ENCODE measurements around the gene LRRC36. TPM values are rescaled to one million over a fixed set of nuclear protein-coding genes. Genes with fewer than 3 reads are reported as not detected.
"Not testable (repeated sequence)": the region's sequence is repeated elsewhere in the genome, so short reads cannot be mapped to it uniquely, and the experiment has no call there.

LRRC36 gene
- total RNA-seq, 1 donor from 2014 or later, result 24.1 TPM

DNA sequence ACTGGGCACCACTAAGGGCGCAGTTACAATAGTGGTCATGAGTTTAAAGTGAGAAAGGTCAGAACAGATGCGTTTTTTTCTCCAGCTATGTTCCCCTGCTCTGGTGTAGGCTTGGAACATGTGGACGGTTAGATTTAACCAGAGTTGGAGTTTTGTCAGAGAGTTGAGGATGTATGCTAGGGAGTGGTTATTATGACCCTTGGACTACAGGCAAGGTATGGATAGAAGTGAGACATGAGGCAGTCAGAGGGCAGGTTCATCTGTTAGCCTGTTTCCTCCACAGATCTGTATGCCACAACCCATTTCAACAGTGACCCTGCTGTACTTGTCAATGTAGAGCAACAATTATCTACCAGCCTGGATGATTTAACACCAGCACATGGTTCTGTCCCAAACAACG, 44.0 kb downstream of the LRRC36 start:
- no peaks in the 10 kb centered on the region for H3K9me3 Mint-ChIP-seq (ENCODE audit: unreplicated experiment)
- no peak overlapping the region for H3K27ac Mint-ChIP-seq (ENCODE audit: unreplicated experiment)
- no peak overlapping the region for H3K4me3 Mint-ChIP-seq (ENCODE audit: unreplicated experiment)
- no peaks in the 10 kb centered on the region for H3K36me3 Mint-ChIP-seq (ENCODE audit: low read depth, unreplicated experiment)
- peaks cover 6% of the 10 kb centered on the region for H3K4me1 Mint-ChIP-seq (ENCODE audit: unreplicated experiment)
- TF ChIP-seq, protein P1, sequence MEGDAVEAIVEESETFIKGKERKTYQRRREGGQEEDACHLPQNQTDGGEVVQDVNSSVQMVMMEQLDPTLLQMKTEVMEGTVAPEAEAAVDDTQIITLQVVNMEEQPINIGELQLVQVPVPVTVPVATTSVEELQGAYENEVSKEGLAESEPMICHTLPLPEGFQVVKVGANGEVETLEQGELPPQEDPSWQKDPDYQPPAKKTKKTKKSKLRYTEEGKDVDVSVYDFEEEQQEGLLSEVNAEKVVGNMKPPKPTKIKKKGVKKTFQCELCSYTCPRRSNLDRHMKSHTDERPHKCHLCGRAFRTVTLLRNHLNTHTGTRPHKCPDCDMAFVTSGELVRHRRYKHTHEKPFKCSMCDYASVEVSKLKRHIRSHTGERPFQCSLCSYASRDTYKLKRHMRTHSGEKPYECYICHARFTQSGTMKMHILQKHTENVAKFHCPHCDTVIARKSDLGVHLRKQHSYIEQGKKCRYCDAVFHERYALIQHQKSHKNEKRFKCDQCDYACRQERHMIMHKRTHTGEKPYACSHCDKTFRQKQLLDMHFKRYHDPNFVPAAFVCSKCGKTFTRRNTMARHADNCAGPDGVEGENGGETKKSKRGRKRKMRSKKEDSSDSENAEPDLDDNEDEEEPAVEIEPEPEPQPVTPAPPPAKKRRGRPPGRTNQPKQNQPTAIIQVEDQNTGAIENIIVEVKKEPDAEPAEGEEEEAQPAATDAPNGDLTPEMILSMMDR (IDR thresholded peaks at IDR 0.05; ENCODE audit: unreplicated experiment), result no peak
- no peaks in the 10 kb centered on the region for H3K27me3 Mint-ChIP-seq (ENCODE audit: unreplicated experiment)
- no peak for DNase-seq (ENCODE audit: low spot score)

DNA sequence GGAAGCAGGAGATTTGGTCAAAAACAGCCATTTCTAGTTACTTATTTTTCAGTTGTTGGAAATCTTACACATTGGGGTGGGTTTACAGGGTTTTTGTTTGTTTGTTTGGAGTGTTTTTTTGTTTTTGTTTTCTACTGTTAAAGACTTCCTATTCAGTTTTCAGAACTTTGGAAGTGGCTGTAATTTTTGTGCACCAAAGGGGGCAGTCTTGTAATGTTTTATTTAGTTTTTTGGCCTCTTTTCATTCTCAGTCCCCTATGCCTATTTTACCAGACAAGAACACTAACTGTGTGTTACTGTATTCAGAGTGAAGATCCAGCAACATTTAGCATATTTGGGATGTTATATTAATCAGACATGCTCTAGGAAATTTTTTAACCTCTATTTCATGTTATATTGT, 46.0 kb downstream of the LRRC36 start:
- Mint-ChIP-seq H3K4me3 (ENCODE audit: unreplicated experiment) (no peak overlapping the region), H3K4me1 (ENCODE audit: unreplicated experiment) (peaks cover 3% of the 10 kb centered on the region), H3K36me3 (ENCODE audit: low read depth, unreplicated experiment) (no peaks in the 10 kb centered on the region), H3K9me3 (ENCODE audit: unreplicated experiment) (no peaks in the 10 kb centered on the region), H3K27me3 (ENCODE audit: unreplicated experiment) (no peaks in the 10 kb centered on the region), H3K27ac (ENCODE audit: unreplicated experiment) (no peak overlapping the region)
- TF ChIP-seq, protein P1 (IDR thresholded peaks at IDR 0.05; ENCODE audit: unreplicated experiment), result no peak
- DNase-seq (ENCODE audit: low spot score), result no peak

DNA sequence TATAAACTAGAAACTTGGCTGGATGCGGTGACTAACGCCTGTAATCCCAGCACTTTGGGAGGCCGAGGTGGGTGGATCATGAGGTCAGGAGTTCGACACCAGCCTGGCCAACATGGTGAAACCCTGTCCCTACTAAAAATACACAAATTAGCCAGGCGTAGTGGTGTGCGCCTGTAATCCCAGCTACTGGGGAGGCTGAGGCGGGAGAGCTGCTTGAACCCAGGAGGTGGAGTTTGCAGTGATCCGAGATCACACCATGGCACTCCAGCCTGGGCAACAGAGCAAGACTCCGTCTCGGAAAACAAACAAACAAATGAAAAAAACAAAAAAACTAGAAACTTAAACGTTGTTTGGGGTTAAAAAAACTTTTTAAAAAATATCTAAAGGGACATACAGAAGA, 49.4 kb downstream of the LRRC36 start:
- not testable (repeated sequence) for H3K27ac Mint-ChIP-seq (ENCODE audit: unreplicated experiment); H3K4me1 Mint-ChIP-seq (ENCODE audit: unreplicated experiment); H3K36me3 Mint-ChIP-seq (ENCODE audit: low read depth, unreplicated experiment); H3K9me3 Mint-ChIP-seq (ENCODE audit: unreplicated experiment); H3K27me3 Mint-ChIP-seq (ENCODE audit: unreplicated experiment); DNase-seq (ENCODE audit: low spot score); H3K4me3 Mint-ChIP-seq (ENCODE audit: unreplicated experiment)

DNA sequence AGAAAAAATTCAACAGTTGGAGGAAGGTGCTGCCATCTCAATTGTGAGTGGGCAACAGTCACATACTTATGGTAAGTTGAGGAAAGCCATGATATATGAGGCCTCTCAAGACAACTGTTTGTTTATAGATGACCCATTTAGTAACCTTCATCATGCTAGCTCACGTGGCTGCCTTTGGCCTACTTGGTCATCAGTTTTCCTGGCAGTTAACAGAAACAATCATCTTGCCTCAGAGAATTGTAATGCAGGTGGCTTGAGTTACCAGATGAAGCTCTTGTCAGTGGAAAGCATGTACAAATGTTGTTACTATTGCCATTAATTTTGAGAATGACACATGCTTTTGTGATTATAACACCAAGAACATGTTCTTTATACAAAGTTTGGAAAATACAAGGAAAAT, 52.0 kb downstream of the LRRC36 start:
- H3K4me3 Mint-ChIP-seq (ENCODE audit: unreplicated experiment), result no peak overlapping the region
- no peak for DNase-seq (ENCODE audit: low spot score)
- H3K27me3 Mint-ChIP-seq (ENCODE audit: unreplicated experiment), result no peaks in the 10 kb centered on the region
- TF ChIP-seq, protein P1 (IDR thresholded peaks at IDR 0.05; ENCODE audit: unreplicated experiment), result no peak
- H3K9me3 Mint-ChIP-seq (ENCODE audit: unreplicated experiment), result no peaks in the 10 kb centered on the region
- no peak overlapping the region for H3K27ac Mint-ChIP-seq (ENCODE audit: unreplicated experiment)
- H3K36me3 Mint-ChIP-seq (ENCODE audit: low read depth, unreplicated experiment), result no peaks in the 10 kb centered on the region
- H3K4me1 Mint-ChIP-seq (ENCODE audit: unreplicated experiment), result peaks cover 3% of the 10 kb centered on the region

DNA sequence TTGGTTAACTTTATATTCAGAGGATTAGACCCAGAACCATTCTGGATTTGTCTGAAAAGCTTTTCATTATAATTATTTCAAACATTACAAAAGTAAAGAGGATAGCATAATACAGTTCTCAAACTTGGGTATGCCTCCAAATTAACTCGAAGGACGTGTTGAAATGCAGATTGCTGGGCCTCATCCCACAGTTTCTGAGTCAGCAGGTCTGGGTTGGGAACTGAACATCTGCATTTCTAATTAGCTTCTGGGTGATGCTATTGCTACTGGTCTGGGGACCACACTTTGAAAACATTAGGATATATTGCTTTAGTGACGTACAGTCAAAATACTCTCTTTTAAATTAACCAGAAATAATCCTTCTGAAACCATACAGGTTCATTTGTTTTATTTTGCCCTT, 56.7 kb downstream of the LRRC36 start:
- Mint-ChIP-seq H3K27ac (ENCODE audit: unreplicated experiment) (no peak overlapping the region), H3K36me3 (ENCODE audit: low read depth, unreplicated experiment) (peaks cover 19% of the 10 kb centered on the region), H3K4me3 (ENCODE audit: unreplicated experiment) (no peak overlapping the region), H3K4me1 (ENCODE audit: unreplicated experiment) (no peaks in the 10 kb centered on the region), H3K9me3 (ENCODE audit: unreplicated experiment) (no peaks in the 10 kb centered on the region), H3K27me3 (ENCODE audit: unreplicated experiment) (peaks cover 6% of the 10 kb centered on the region)
- TF ChIP-seq, protein P1 (IDR thresholded peaks at IDR 0.05; ENCODE audit: unreplicated experiment), result no peak
- no peak for DNase-seq (ENCODE audit: low spot score)
